CD14-positive monocyte (primary cell): ENCODE results near the gene CACNA1E. TPM values are rescaled to one million over a fixed set of nuclear protein-coding genes. Genes with fewer than 3 reads are reported as not detected.

Experiments used
- DNase-seq, 3 donors: peaks; one replicate each; pipeline ENCODE4 v3.0.0-alpha.2; 2011 to 2022
- H2AFZ ChIP-seq: 2 replicates; pipeline ENCODE4 v1.6.0; 2012; ENCODE audit warnings: mild to moderate bottlenecking, low read depth, low read length, inconsistent platforms; ENCODE audit not compliant: insufficient read depth, poor library complexity, severe bottlenecking
- H3K27ac ChIP-seq, 2 donors: 1 replicate in 1 of 2; 2 replicates in 1 of 2; pipeline ENCODE4 v1.5.1; 2012 to 2013; ENCODE audit warnings: low read length in 2 of 2, control low read depth in 1 of 2, inconsistent platforms in 1 of 2, low read depth in 1 of 2, mild to moderate bottlenecking in 1 of 2
- H3K27me3 ChIP-seq, 2 donors: one replicate each; pipeline versions ENCODE4 v1.6.0 to v1.6.1; 2011 to 2013; ENCODE audit warnings: low read length in 2 of 2; ENCODE audit not compliant: control insufficient read depth in 2 of 2, insufficient read depth in 2 of 2
- H3K36me3 ChIP-seq, 2 donors: replicated peaks in 1 of 2; 1 replicate in 1 of 2; 2 replicates in 1 of 2; pipeline versions ENCODE4 v1.5.1 to v1.6.1; 2012 to 2013; ENCODE audit warnings: low read length in 2 of 2, control low read depth in 1 of 2, inconsistent platforms in 1 of 2, mild to moderate bottlenecking in 1 of 2; ENCODE audit not compliant: insufficient read depth in 2 of 2, control insufficient read depth in 1 of 2
- H3K4me1 ChIP-seq, 2 donors: 1 replicate in 1 of 2; 2 replicates in 1 of 2; pipeline versions ENCODE4 v1.5.1 to v1.6.1; 2012 to 2013; ENCODE audit warnings: low read length in 2 of 2, control low read depth in 1 of 2, inconsistent platforms in 1 of 2, mild to moderate bottlenecking in 1 of 2, moderate library complexity in 1 of 2; ENCODE audit not compliant: insufficient read depth in 2 of 2, control insufficient read depth in 1 of 2
- H3K4me2 ChIP-seq: replicated peaks from 2 replicates; pipeline ENCODE3; 2012; ENCODE audit warnings: low read length, moderate library complexity, mild to moderate bottlenecking; ENCODE audit not compliant: poor library complexity, severe bottlenecking; ENCODE audit errors: extremely low read depth
- H3K4me3 ChIP-seq, 3 experiments: fragments of 200-600 bp in 1 of 3; sonication (generic) in 1 of 3; replicated peaks in 1 of 3; 1 replicate in 2 of 3; 2 replicates in 1 of 3; pipeline ENCODE4 v1.5.1; 2011 to 2013; ENCODE audit warnings: low read length in 3 of 3, mild to moderate bottlenecking in 3 of 3, control low read depth in 2 of 3, low read depth in 2 of 3, inconsistent platforms in 1 of 3, moderate library complexity in 1 of 3
- H3K79me2 ChIP-seq: 2 replicates; pipeline ENCODE4 v1.6.0; 2012; ENCODE audit warnings: mild to moderate bottlenecking, control low read depth, inconsistent platforms, low read length, moderate library complexity; ENCODE audit not compliant: insufficient read depth
- H3K9ac ChIP-seq: 2 replicates; pipeline ENCODE4 v1.6.0; 2017; ENCODE audit warnings: low read length, mild to moderate bottlenecking; ENCODE audit not compliant: insufficient read depth, poor library complexity, severe bottlenecking
- H3K9me3 ChIP-seq, 2 donors: replicated peaks in 1 of 2; 1 replicate in 1 of 2; 2 replicates in 1 of 2; pipeline versions ENCODE4 v1.5.1 to v1.6.1; 2012 to 2013; ENCODE audit warnings: low read length in 2 of 2, control low read depth in 1 of 2; ENCODE audit not compliant: control insufficient read depth in 1 of 2, insufficient read depth in 1 of 2
- H4K20me1 ChIP-seq: 2 replicates; pipeline ENCODE4 v1.6.0; 2012; ENCODE audit warnings: mild to moderate bottlenecking, low read length, control low read depth, moderate library complexity; ENCODE audit not compliant: insufficient read depth
- H3K27ac Mint-ChIP-seq, 7 donors: one replicate each; pipeline ENCODE4 v1.8.0; 2020; ENCODE audit warnings: mild to moderate bottlenecking in 7 of 7, mixed read lengths in 7 of 7, moderate library complexity in 6 of 7, inconsistent platforms in 2 of 7
- H3K27me3 Mint-ChIP-seq, 3 donors: one replicate each; pipeline ENCODE4 v1.8.0; 2021 to 2022; ENCODE audit warnings: low read depth in 3 of 3, mild to moderate bottlenecking in 3 of 3, mixed read lengths in 3 of 3, moderate library complexity in 3 of 3, inconsistent platforms in 1 of 3
- H3K36me3 Mint-ChIP-seq, 2 donors: one replicate each; pipeline ENCODE4 v1.8.0; 2020; ENCODE audit warnings: mixed read lengths in 2 of 2, inconsistent platforms in 1 of 2, mild to moderate bottlenecking in 1 of 2
- H3K4me1 Mint-ChIP-seq: one replicate; pipeline ENCODE4 v1.8.0; 2020; ENCODE audit warnings: mild to moderate bottlenecking, mixed read lengths
- H3K4me3 Mint-ChIP-seq, 2 donors: one replicate each; pipeline ENCODE4 v1.8.0; 2020; ENCODE audit warnings: mild to moderate bottlenecking in 2 of 2, mixed read lengths in 2 of 2, moderate library complexity in 1 of 2
- H3K9me3 Mint-ChIP-seq, 7 donors: one replicate each; pipeline ENCODE4 v1.8.0; 2020 to 2022; ENCODE audit warnings: mixed read lengths in 7 of 7, mild to moderate bottlenecking in 6 of 7, moderate library complexity in 6 of 7, inconsistent platforms in 2 of 7
- WGBS: methylation state at CpG from one replicate; pipeline ENCODE4 v1.1.5; 2013; ENCODE audit warnings: missing lambda C conversion rate; ENCODE audit not compliant: insufficient coverage; 5-methylcytosine and 5-hydroxymethylcytosine counted together
- intact Hi-C, 2 donors: fragments of 100-400 bp; cut with micrococcal nuclease; formaldehyde crosslinking; loops; one replicate each; pipeline versions ENCODE4 v1.15.0 to v1.15.1; 2023
- polyA plus RNA-seq, 3 donors: library from polyadenylated mRNA; depleted of rRNA in 1 of 3; unstranded in 2 of 3; stranded (reverse) in 1 of 3; fragments of 300-500 nt in 2 of 3; fragments of >200 nt in 1 of 3; fragmentation: Illumina TruSeq in 2 of 3; gene quantifications; 1 replicate in 2 of 3; 2 replicates in 1 of 3; pipeline ENCODE4 v1.2.3, GENCODE V29; 2012 to 2021
- TF ChIP-seq, protein P1 (sequence below): fragments of 200-600 bp; IDR thresholded peaks from one replicate; pipeline ENCODE4 v1.8.0; 2022; ENCODE audit warnings: antibody characterized with exemption, mild to moderate bottlenecking

CACNA1E gene
- polyA plus RNA-seq, 3 donors, result 0.04 TPM; not detected in 2

DNA sequence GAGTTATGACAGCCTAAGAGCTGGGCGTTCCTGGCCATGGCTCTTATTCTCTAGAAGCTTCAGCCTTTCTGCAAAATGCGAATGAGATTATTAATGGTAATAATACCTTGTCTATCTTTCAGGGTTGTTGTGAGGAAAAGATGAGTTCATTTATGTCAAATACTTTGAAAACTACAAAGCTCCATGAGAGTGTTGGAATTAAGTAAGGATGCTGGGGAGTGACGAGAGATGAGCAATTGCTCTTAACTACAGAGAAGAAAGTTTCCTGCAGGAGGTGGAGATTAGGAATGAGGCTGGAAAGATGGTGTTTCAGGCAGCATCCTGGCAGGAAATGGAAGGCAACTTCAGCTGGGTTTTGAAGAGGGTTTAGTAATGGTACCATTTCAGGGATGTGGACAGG lies 124.2 kb downstream of the CACNA1E start:
- Histone ChIP-seq H3K9ac (no peak overlapping the region), H4K20me1 (no peaks in the 10 kb centered on the region), H3K9me3 (no peaks in the 10 kb centered on the region), H3K36me3 (no peaks in the 10 kb centered on the region), H3K27ac (no peak overlapping the region), H2AFZ (no peak overlapping the region), H3K4me2 (no peak overlapping the region), H3K79me2 (no peaks in the 10 kb centered on the region), H3K4me1 (no peaks in the 10 kb centered on the region), H3K4me3 (no peak overlapping the region), H3K27me3 (no peaks in the 10 kb centered on the region)
- H3K27me3 Mint-ChIP-seq, result peaks cover 1 to 2% (median 2%) of the 10 kb centered on the region in 3 donors
- WGBS, result no CpG with 5 or more reads among the region's 3 CpGs
- no peak overlapping the region for H3K27ac Mint-ChIP-seq
- peaks cover 0 to 10% (median 6%) of the 10 kb centered on the region in 7 donors for H3K9me3 Mint-ChIP-seq
- intact Hi-C loops, result no loop called here
- no peaks in the 10 kb centered on the region for H3K36me3 Mint-ChIP-seq
- no peaks in the 10 kb centered on the region for H3K4me1 Mint-ChIP-seq
- no peak for DNase-seq
- H3K4me3 Mint-ChIP-seq, result no peak overlapping the region
- TF ChIP-seq, protein P1, sequence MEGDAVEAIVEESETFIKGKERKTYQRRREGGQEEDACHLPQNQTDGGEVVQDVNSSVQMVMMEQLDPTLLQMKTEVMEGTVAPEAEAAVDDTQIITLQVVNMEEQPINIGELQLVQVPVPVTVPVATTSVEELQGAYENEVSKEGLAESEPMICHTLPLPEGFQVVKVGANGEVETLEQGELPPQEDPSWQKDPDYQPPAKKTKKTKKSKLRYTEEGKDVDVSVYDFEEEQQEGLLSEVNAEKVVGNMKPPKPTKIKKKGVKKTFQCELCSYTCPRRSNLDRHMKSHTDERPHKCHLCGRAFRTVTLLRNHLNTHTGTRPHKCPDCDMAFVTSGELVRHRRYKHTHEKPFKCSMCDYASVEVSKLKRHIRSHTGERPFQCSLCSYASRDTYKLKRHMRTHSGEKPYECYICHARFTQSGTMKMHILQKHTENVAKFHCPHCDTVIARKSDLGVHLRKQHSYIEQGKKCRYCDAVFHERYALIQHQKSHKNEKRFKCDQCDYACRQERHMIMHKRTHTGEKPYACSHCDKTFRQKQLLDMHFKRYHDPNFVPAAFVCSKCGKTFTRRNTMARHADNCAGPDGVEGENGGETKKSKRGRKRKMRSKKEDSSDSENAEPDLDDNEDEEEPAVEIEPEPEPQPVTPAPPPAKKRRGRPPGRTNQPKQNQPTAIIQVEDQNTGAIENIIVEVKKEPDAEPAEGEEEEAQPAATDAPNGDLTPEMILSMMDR, result no peak

DNA sequence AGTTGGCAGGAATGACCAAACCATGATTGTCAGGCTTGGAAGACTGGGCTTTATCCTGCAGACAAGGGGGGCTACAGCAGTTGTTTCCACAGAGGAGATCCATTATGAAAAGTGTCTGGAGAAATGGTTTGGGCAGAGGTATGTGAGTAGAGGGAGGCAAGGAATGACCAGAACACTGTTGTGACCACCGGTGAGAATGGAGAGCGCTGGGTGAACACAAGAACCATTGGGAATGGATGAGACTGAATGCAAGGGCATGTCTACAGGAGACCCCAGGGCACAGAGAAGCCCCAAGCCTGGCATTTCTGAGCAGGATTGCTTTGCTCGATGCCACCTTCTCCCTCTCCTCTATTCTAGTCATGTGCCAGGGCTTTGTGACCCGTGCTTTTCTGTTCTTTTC lies 125.1 kb downstream of the CACNA1E start:
- Histone ChIP-seq H3K79me2 (no peaks in the 10 kb centered on the region), H3K36me3 (no peaks in the 10 kb centered on the region), H3K9ac (no peak overlapping the region), H3K4me1 (no peaks in the 10 kb centered on the region), H3K4me3 (no peak overlapping the region), H3K4me2 (no peak overlapping the region), H3K9me3 (no peaks in the 10 kb centered on the region), H4K20me1 (no peaks in the 10 kb centered on the region), H2AFZ (no peak overlapping the region), H3K27ac (no peak overlapping the region), H3K27me3 (no peaks in the 10 kb centered on the region)
- H3K27ac Mint-ChIP-seq, result no peak overlapping the region
- TF ChIP-seq, protein P1, result no peak
- H3K27me3 Mint-ChIP-seq, result peaks cover 2 to 4% (median 2%) of the 10 kb centered on the region in 3 donors
- H3K9me3 Mint-ChIP-seq, result peaks cover 0 to 10% (median 6%) of the 10 kb centered on the region in 7 donors
- H3K4me1 Mint-ChIP-seq, result no peaks in the 10 kb centered on the region
- intact Hi-C loops, result no loop called here
- no peak overlapping the region for H3K4me3 Mint-ChIP-seq
- H3K36me3 Mint-ChIP-seq, result no peaks in the 10 kb centered on the region
- DNase-seq, result no peak
- WGBS, result no CpG with 5 or more reads among the region's 4 CpGs
